CD14-positive monocyte (primary cell): ENCODE results near the gene HES7. TPM values are rescaled to one million over a fixed set of nuclear protein-coding genes. Genes with fewer than 3 reads are reported as not detected.

Experiments
- DNase-seq, 3 donors: peaks; one replicate each; pipeline ENCODE4 v3.0.0-alpha.2; 2011 to 2022
- H2AFZ ChIP-seq: 2 replicates; pipeline ENCODE4 v1.6.0; 2012; ENCODE audit warnings: mild to moderate bottlenecking, low read depth, low read length, inconsistent platforms; ENCODE audit not compliant: insufficient read depth, poor library complexity, severe bottlenecking
- H3K27ac ChIP-seq, 2 donors: 1 replicate in 1 of 2; 2 replicates in 1 of 2; pipeline ENCODE4 v1.5.1; 2012 to 2013; ENCODE audit warnings: low read length in 2 of 2, control low read depth in 1 of 2, inconsistent platforms in 1 of 2, low read depth in 1 of 2, mild to moderate bottlenecking in 1 of 2
- H3K27me3 ChIP-seq, 2 donors: one replicate each; pipeline versions ENCODE4 v1.6.0 to v1.6.1; 2011 to 2013; ENCODE audit warnings: low read length in 2 of 2; ENCODE audit not compliant: control insufficient read depth in 2 of 2, insufficient read depth in 2 of 2
- H3K36me3 ChIP-seq, 2 donors: replicated peaks in 1 of 2; 1 replicate in 1 of 2; 2 replicates in 1 of 2; pipeline versions ENCODE4 v1.5.1 to v1.6.1; 2012 to 2013; ENCODE audit warnings: low read length in 2 of 2, control low read depth in 1 of 2, inconsistent platforms in 1 of 2, mild to moderate bottlenecking in 1 of 2; ENCODE audit not compliant: insufficient read depth in 2 of 2, control insufficient read depth in 1 of 2
- H3K4me1 ChIP-seq, 2 donors: 1 replicate in 1 of 2; 2 replicates in 1 of 2; pipeline versions ENCODE4 v1.5.1 to v1.6.1; 2012 to 2013; ENCODE audit warnings: low read length in 2 of 2, control low read depth in 1 of 2, inconsistent platforms in 1 of 2, mild to moderate bottlenecking in 1 of 2, moderate library complexity in 1 of 2; ENCODE audit not compliant: insufficient read depth in 2 of 2, control insufficient read depth in 1 of 2
- H3K4me2 ChIP-seq: replicated peaks from 2 replicates; pipeline ENCODE3; 2012; ENCODE audit warnings: low read length, moderate library complexity, mild to moderate bottlenecking; ENCODE audit not compliant: poor library complexity, severe bottlenecking; ENCODE audit errors: extremely low read depth
- H3K4me3 ChIP-seq, 3 experiments: fragments of 200-600 bp in 1 of 3; sonication (generic) in 1 of 3; replicated peaks in 1 of 3; 1 replicate in 2 of 3; 2 replicates in 1 of 3; pipeline ENCODE4 v1.5.1; 2011 to 2013; ENCODE audit warnings: low read length in 3 of 3, mild to moderate bottlenecking in 3 of 3, control low read depth in 2 of 3, low read depth in 2 of 3, inconsistent platforms in 1 of 3, moderate library complexity in 1 of 3
- H3K79me2 ChIP-seq: 2 replicates; pipeline ENCODE4 v1.6.0; 2012; ENCODE audit warnings: mild to moderate bottlenecking, control low read depth, inconsistent platforms, low read length, moderate library complexity; ENCODE audit not compliant: insufficient read depth
- H3K9ac ChIP-seq: 2 replicates; pipeline ENCODE4 v1.6.0; 2017; ENCODE audit warnings: low read length, mild to moderate bottlenecking; ENCODE audit not compliant: insufficient read depth, poor library complexity, severe bottlenecking
- H3K9me3 ChIP-seq, 2 donors: replicated peaks in 1 of 2; 1 replicate in 1 of 2; 2 replicates in 1 of 2; pipeline versions ENCODE4 v1.5.1 to v1.6.1; 2012 to 2013; ENCODE audit warnings: low read length in 2 of 2, control low read depth in 1 of 2; ENCODE audit not compliant: control insufficient read depth in 1 of 2, insufficient read depth in 1 of 2
- H4K20me1 ChIP-seq: 2 replicates; pipeline ENCODE4 v1.6.0; 2012; ENCODE audit warnings: mild to moderate bottlenecking, low read length, control low read depth, moderate library complexity; ENCODE audit not compliant: insufficient read depth
- H3K27ac Mint-ChIP-seq, 7 donors: one replicate each; pipeline ENCODE4 v1.8.0; 2020; ENCODE audit warnings: mild to moderate bottlenecking in 7 of 7, mixed read lengths in 7 of 7, moderate library complexity in 6 of 7, inconsistent platforms in 2 of 7
- H3K27me3 Mint-ChIP-seq, 3 donors: one replicate each; pipeline ENCODE4 v1.8.0; 2021 to 2022; ENCODE audit warnings: low read depth in 3 of 3, mild to moderate bottlenecking in 3 of 3, mixed read lengths in 3 of 3, moderate library complexity in 3 of 3, inconsistent platforms in 1 of 3
- H3K36me3 Mint-ChIP-seq, 2 donors: one replicate each; pipeline ENCODE4 v1.8.0; 2020; ENCODE audit warnings: mixed read lengths in 2 of 2, inconsistent platforms in 1 of 2, mild to moderate bottlenecking in 1 of 2
- H3K4me1 Mint-ChIP-seq: one replicate; pipeline ENCODE4 v1.8.0; 2020; ENCODE audit warnings: mild to moderate bottlenecking, mixed read lengths
- H3K4me3 Mint-ChIP-seq, 2 donors: one replicate each; pipeline ENCODE4 v1.8.0; 2020; ENCODE audit warnings: mild to moderate bottlenecking in 2 of 2, mixed read lengths in 2 of 2, moderate library complexity in 1 of 2
- H3K9me3 Mint-ChIP-seq, 7 donors: one replicate each; pipeline ENCODE4 v1.8.0; 2020 to 2022; ENCODE audit warnings: mixed read lengths in 7 of 7, mild to moderate bottlenecking in 6 of 7, moderate library complexity in 6 of 7, inconsistent platforms in 2 of 7
- CTCF ChIP-seq: fragments of 200-600 bp; IDR thresholded peaks from one replicate; pipeline ENCODE4 v1.8.0; 2022; ENCODE audit warnings: antibody characterized with exemption, mild to moderate bottlenecking
- WGBS: methylation state at CpG from one replicate; pipeline ENCODE4 v1.1.5; 2013; ENCODE audit warnings: missing lambda C conversion rate; ENCODE audit not compliant: insufficient coverage; 5-methylcytosine and 5-hydroxymethylcytosine counted together
- intact Hi-C, 2 donors: fragments of 100-400 bp; cut with micrococcal nuclease; formaldehyde crosslinking; loops; one replicate each; pipeline versions ENCODE4 v1.15.0 to v1.15.1; 2023
- polyA plus RNA-seq, 3 donors: library from polyadenylated mRNA; depleted of rRNA in 1 of 3; unstranded in 2 of 3; stranded (reverse) in 1 of 3; fragments of 300-500 nt in 2 of 3; fragments of >200 nt in 1 of 3; fragmentation: Illumina TruSeq in 2 of 3; gene quantifications; 1 replicate in 2 of 3; 2 replicates in 1 of 3; pipeline ENCODE4 v1.2.3, GENCODE V29; 2012 to 2021

Gene HES7
- polyA plus RNA-seq, 3 donors = not detected

- Mint-ChIP-seq H3K27me3 (peaks cover 0 to 14% (median 0%) of the 10 kb centered on the region in 3 donors), H3K27ac (peak overlapping the region in 1 of 7 donors; percentile 35), H3K4me3 (no peak overlapping the region), H3K9me3 (peaks cover 0 to 4% (median 0%) of the 10 kb centered on the region in 7 donors), H3K36me3 (peaks cover 68 to 77% of the 10 kb centered on the region in 2 donors), H3K4me1 (peaks cover 27% of the 10 kb centered on the region)
- H3K4me1 ChIP-seq = peaks cover 21 to 36% of the 10 kb centered on the region in 2 donors
- no peak for DNase-seq
- no peak overlapping the region for H3K4me3 ChIP-seq
- H3K36me3 ChIP-seq = peaks cover 67 to 72% of the 10 kb centered on the region in 2 donors
- H2AFZ ChIP-seq = no peak overlapping the region
- H3K27me3 ChIP-seq = no peaks in the 10 kb centered on the region
- no peaks in the 10 kb centered on the region for H3K9me3 ChIP-seq
- intact Hi-C loops = loop anchor here in 1 of 2 donors (1.0 kb wide), 1 partner anchor 9 kb away; no protein-coding TSS in a partner anchor
- no peak overlapping the region for H3K4me2 ChIP-seq
- no peak for TF ChIP-seq CTCF
- no CpG with 5 or more reads among the region's 13 CpGs for WGBS
- peaks cover 19% of the 10 kb centered on the region for H3K79me2 ChIP-seq
- no peak overlapping the region for H3K9ac ChIP-seq
- H3K27ac ChIP-seq = no peak overlapping the region
- peaks cover 96% of the 10 kb centered on the region for H4K20me1 ChIP-seq
These were observed 24.7 kb upstream of the HES7 start for GRCh38 chr17:8148560-8148959.

GRCh38 chr17:8147805-8148404 lies 24.0 kb upstream of the HES7 start:
- Histone ChIP-seq H3K27me3 (no peaks in the 10 kb centered on the region), H2AFZ (no peak overlapping the region), H3K4me3 (no peak overlapping the region), H3K27ac (no peak overlapping the region), H3K79me2 (peaks cover 19% of the 10 kb centered on the region), H3K4me2 (no peak overlapping the region), H3K9ac (no peak overlapping the region), H3K9me3 (no peaks in the 10 kb centered on the region), H4K20me1 (peaks cover 96% of the 10 kb centered on the region), H3K4me1 (peaks cover 14 to 29% of the 10 kb centered on the region in 2 donors), H3K36me3 (peaks cover 72 to 79% of the 10 kb centered on the region in 2 donors)
- Mint-ChIP-seq H3K4me1 (peaks cover 20% of the 10 kb centered on the region), H3K27me3 (peaks cover 0 to 14% (median 0%) of the 10 kb centered on the region in 3 donors), H3K9me3 (no peaks in the 10 kb centered on the region), H3K4me3 (no peak overlapping the region), H3K36me3 (peaks cover 67 to 79% of the 10 kb centered on the region in 2 donors), H3K27ac (peak overlapping the region in 1 of 7 donors; percentile 35)
- intact Hi-C loops = loop anchor here in 1 of 2 donors (1.0 kb wide), 1 partner anchor 9 kb away; no protein-coding TSS in a partner anchor
- TF ChIP-seq CTCF = no peak
- WGBS = 95% methylated on average over 12 of the region's 13 CpGs
- no peak for DNase-seq
